IMR-90 (cell line): ENCODE results near the gene TNFRSF17. TPM values are rescaled to one million over a fixed set of nuclear protein-coding genes. Genes with fewer than 3 reads are reported as not detected.
"Not testable (repeated sequence)": the region's sequence is repeated elsewhere in the genome, so short reads cannot be mapped to it uniquely, and the experiment has no call there.

Experiments used
- ATAC-seq: fragments of 200-7000 bp; cut with Tn5 transposase; 2 replicates; pipeline ENCODE4 v1.9.1; 2020; ENCODE audit warnings: low read depth, mild to moderate bottlenecking, moderate library complexity
- BruUV-seq: library from RNA; stranded (reverse); fragments of 400-500 nt; replicated peaks from 2 replicates; lab custom pipeline; 2021; lab: Mats Ljungman, UMichigan
- CTCF ChIA-PET: fragments of 300-600 bp; formaldehyde crosslinking; extraction: SDS; loops from one replicate; lab custom pipeline; 2021; ENCODE audit warnings: antibody characterized with exemption; lab: Yijun Ruan, JAX
- POLR2A ChIA-PET: fragments of 300-600 bp; sonication (Branson Sonifier 250); formaldehyde crosslinking; loops from one replicate; lab custom pipeline; 2022; ENCODE audit warnings: antibody characterized with exemption; ENCODE audit not compliant: unreplicated experiment; lab: Charles Lee
- DNase-seq: peaks from one replicate; pipeline ENCODE4 v3.0.0; 2013
- H2AFZ ChIP-seq: replicated peaks from 2 replicates; pipeline ENCODE3; 2013; ENCODE audit warnings: low read length, mild to moderate bottlenecking; ENCODE audit not compliant: poor library complexity
- H2AK5ac ChIP-seq: 2 replicates; pipeline ENCODE4 v1.6.1; 2013; ENCODE audit warnings: low read depth, low read length, inconsistent platforms
- H2AK9ac ChIP-seq: replicated peaks from 2 replicates; pipeline ENCODE3; 2013; ENCODE audit warnings: mild to moderate bottlenecking, low read depth, low read length, moderate library complexity; ENCODE audit not compliant: poor library complexity
- H2BK120ac ChIP-seq: 2 replicates; pipeline ENCODE4 v1.6.1; 2013; ENCODE audit warnings: low read depth, low read length, inconsistent platforms
- H2BK15ac ChIP-seq: 3 replicates; pipeline ENCODE4 v1.6.1; 2013; ENCODE audit warnings: low read depth, low read length, inconsistent platforms
- H2BK20ac ChIP-seq: 2 replicates; pipeline ENCODE4 v1.6.1; 2013; ENCODE audit warnings: low read depth, mild to moderate bottlenecking, inconsistent platforms, low read length, moderate library complexity
- H2BK5ac ChIP-seq: 2 replicates; pipeline ENCODE4 v1.6.1; 2013; ENCODE audit warnings: mild to moderate bottlenecking, low read depth, low read length, inconsistent platforms; ENCODE audit not compliant: poor library complexity, severe bottlenecking
- H3K14ac ChIP-seq: replicated peaks from 2 replicates; pipeline ENCODE4 v1.6.1; 2013; ENCODE audit warnings: low read depth, low read length, inconsistent platforms
- H3K18ac ChIP-seq: 2 replicates; pipeline ENCODE4 v1.6.1; 2013; ENCODE audit warnings: low read depth, low read length, control low read depth
- H3K23ac ChIP-seq: 2 replicates; pipeline ENCODE4 v1.6.1; 2013; ENCODE audit warnings: low read depth, low read length, inconsistent platforms
- H3K27ac ChIP-seq: 2 replicates; pipeline ENCODE4 v1.5.1; 2013; ENCODE audit warnings: mild to moderate bottlenecking, control low read depth, low read length; ENCODE audit not compliant: insufficient read depth
- H3K27me3 ChIP-seq: 2 replicates; pipeline ENCODE4 v1.6.1; 2013; ENCODE audit warnings: low read length; ENCODE audit not compliant: control insufficient read depth, insufficient read depth
- H3K36me3 ChIP-seq: 2 replicates; pipeline ENCODE4 v1.6.1; 2013; ENCODE audit warnings: low read length, mixed read lengths; ENCODE audit not compliant: control insufficient read depth, insufficient read depth
- H3K4ac ChIP-seq: 2 replicates; pipeline ENCODE4 v1.6.1; 2013; ENCODE audit warnings: low read depth, low read length, inconsistent platforms
- H3K4me1 ChIP-seq: 2 replicates; pipeline ENCODE4 v1.6.1; 2013; ENCODE audit warnings: low read length, mixed read lengths; ENCODE audit not compliant: control insufficient read depth, insufficient read depth
- H3K4me2 ChIP-seq: 2 replicates; pipeline ENCODE4 v1.6.1; 2013; ENCODE audit warnings: low read depth, mild to moderate bottlenecking, control low read depth, low read length, moderate library complexity
- H3K4me3 ChIP-seq: 2 replicates; pipeline ENCODE4 v1.5.1; 2013; ENCODE audit warnings: low read depth, mild to moderate bottlenecking, control low read depth, low read length, moderate library complexity; ENCODE audit not compliant: insufficient read depth
- H3K56ac ChIP-seq: 2 replicates; pipeline ENCODE4 v1.6.1; 2013; ENCODE audit warnings: low read length, inconsistent platforms; ENCODE audit not compliant: insufficient read depth; ENCODE audit errors: extremely low read depth
- H3K79me1 ChIP-seq, 2 experiments: 2 replicates each; pipeline ENCODE4 v1.6.1; 2013; ENCODE audit warnings: low read length in 2 of 2, inconsistent platforms in 1 of 2, low read depth in 1 of 2
- H3K9ac ChIP-seq: 2 replicates; pipeline ENCODE4 v1.6.1; 2013; ENCODE audit warnings: low read depth, low read length, control low read depth
- H3K9me1 ChIP-seq: 2 replicates; pipeline ENCODE4 v1.6.1; 2013; ENCODE audit warnings: low read length, inconsistent platforms; ENCODE audit not compliant: insufficient read depth
- H3K9me3 ChIP-seq: 2 replicates; pipeline ENCODE4 v1.6.1; 2013; ENCODE audit warnings: low read length; ENCODE audit not compliant: control insufficient read depth, insufficient read depth
- H4K20me1 ChIP-seq: 2 replicates; pipeline ENCODE4 v1.6.1; 2013; ENCODE audit warnings: low read length, inconsistent platforms; ENCODE audit not compliant: insufficient read depth
- H4K5ac ChIP-seq: 2 replicates; pipeline ENCODE4 v1.6.1; 2013; ENCODE audit warnings: mild to moderate bottlenecking, low read depth, low read length, control low read depth
- H4K8ac ChIP-seq, 2 experiments: 2 replicates each; pipeline ENCODE4 v1.6.1; 2013; ENCODE audit warnings: low read depth in 2 of 2, low read length in 2 of 2, control low read depth in 1 of 2, inconsistent platforms in 1 of 2
- H4K91ac ChIP-seq: 2 replicates; pipeline ENCODE4 v1.6.1; 2013; ENCODE audit warnings: low read depth, low read length, inconsistent platforms; ENCODE audit not compliant: insufficient read depth
- WGBS, 2 experiments: methylation state at CpG; one replicate each; pipeline versions ENCODE4 v1.1.5 to v1.1.7; 2013; ENCODE audit warnings: missing lambda C conversion rate in 2 of 2; ENCODE audit not compliant: insufficient read length in 1 of 2; ENCODE audit errors: extremely low coverage in 2 of 2; 5-methylcytosine and 5-hydroxymethylcytosine counted together
- dilution Hi-C: fragments of 300-500 bp; cut with HindIII; formaldehyde crosslinking; loops from one replicate; pipeline ENCODE4 v1.14.3; 2018; ENCODE audit warnings: low sequenced_read_pairs; ENCODE audit not compliant: unreplicated experiment
- in situ Hi-C: fragments of 300-500 bp; cut with MboI; formaldehyde crosslinking; loops from 3 replicates; pipeline ENCODE4 v1.14.3; 2019; ENCODE audit warnings: low sequenced_read_pairs, inconsistent platforms, mixed read lengths
- intact Hi-C: fragments of 100-400 bp; cut with micrococcal nuclease; formaldehyde crosslinking; loops from 2 replicates; pipeline ENCODE4 v1.10.0; 2022
- polyA plus RNA-seq, 3 experiments: library from polyadenylated mRNA; depleted of rRNA; stranded (reverse); fragments of >200 nt; gene quantifications; 2 replicates each; pipeline ENCODE4 v1.2.3, GENCODE V29; 2012; ENCODE audit warnings: low replicate concordance in 1 of 3
- total RNA-seq: library from RNA; depleted of rRNA; stranded (reverse); fragments of >200 nt; gene quantifications from 2 replicates; pipeline ENCODE4 v1.2.3, GENCODE V29; 2012

TNFRSF17 gene
- total and polyA plus RNA-seq, 2 of the 4 experiments (the other 2 are of a cell fraction), result not detected

GRCh38 chr16:11962978-11963377 is 2.0 kb upstream of the TNFRSF17 start:
- in situ Hi-C loops, H3K56ac ChIP-seq, H3K9me1 ChIP-seq, BruUV-seq, H2BK20ac ChIP-seq, H4K8ac ChIP-seq, H2BK5ac ChIP-seq, dilution Hi-C loops, H3K4me3 ChIP-seq, H4K91ac ChIP-seq, H2AK5ac ChIP-seq, H3K4me2 ChIP-seq, H2BK15ac ChIP-seq, DNase-seq, H3K23ac ChIP-seq, H3K4me1 ChIP-seq, H4K5ac ChIP-seq, H3K79me1 ChIP-seq, H4K20me1 ChIP-seq, H3K4ac ChIP-seq, H3K18ac ChIP-seq, H3K9ac ChIP-seq, H3K27me3 ChIP-seq, POLR2A ChIA-PET, H3K36me3 ChIP-seq, CTCF ChIA-PET, H2AK9ac ChIP-seq, intact Hi-C loops, H3K27ac ChIP-seq, H3K9me3 ChIP-seq, ATAC-seq, H2AFZ ChIP-seq, H3K14ac ChIP-seq, H2BK120ac ChIP-seq: not testable (repeated sequence)
- WGBS, 2 experiments, result 87% methylated on average over 3 of the region's 11 CpGs; no CpG with 5 or more reads in 1 of the 2 experiments
